OCI-LY7 (cell line): ENCODE results near the gene KMT2B. TPM values are rescaled to one million over a fixed set of nuclear protein-coding genes. Genes with fewer than 3 reads are reported as not detected.
A peak's percentile ranks its signal among the peaks of the same experiment; 100 is the strongest.

Experiments
- BruUV-seq: library from RNA; stranded (reverse); fragments of 400-500 nt; replicated peaks from 2 replicates; lab custom pipeline; 2021; lab: Mats Ljungman, UMichigan
- CTCF ChIA-PET: fragments of 300-600 bp; sonication (Branson Sonifier 250); formaldehyde crosslinking; loops from one replicate; lab custom pipeline; 2022; ENCODE audit warnings: antibody characterized with exemption; ENCODE audit not compliant: unreplicated experiment; lab: Charles Lee
- POLR2A ChIA-PET: fragments of 300-600 bp; sonication (Branson Sonifier 250); formaldehyde crosslinking; loops from one replicate; lab custom pipeline; 2022; ENCODE audit warnings: antibody characterized with exemption; lab: Charles Lee
- DNase-seq: peaks from one replicate; pipeline ENCODE4 v3.0.0-alpha.2; 2015; ENCODE audit warnings: low spot score
- H2AFZ ChIP-seq: fragments of 200-600 bp; sonication (generic), shearing (Covaris generic); 2 replicates; pipeline ENCODE4 v1.6.1; 2014; ENCODE audit warnings: mild to moderate bottlenecking, antibody characterized with exemption, low read length, moderate library complexity
- H3K27ac ChIP-seq: fragments of 200-600 bp; sonication (generic); 2 replicates; pipeline ENCODE4 v1.5.1; 2014; ENCODE audit warnings: mixed run types, low read depth, mild to moderate bottlenecking, moderate library complexity, low read length, inconsistent platforms; ENCODE audit not compliant: poor library complexity, severe bottlenecking
- H3K36me3 ChIP-seq: fragments of 200-600 bp; sonication (generic); 2 replicates; pipeline ENCODE4 v1.6.1; 2014; ENCODE audit warnings: mild to moderate bottlenecking, antibody characterized with exemption, low read length, moderate library complexity, mixed read lengths; ENCODE audit not compliant: insufficient read depth
- H3K4me1 ChIP-seq: fragments of 200-600 bp; sonication (generic); 2 replicates; pipeline ENCODE4 v1.5.1; 2014; ENCODE audit warnings: mild to moderate bottlenecking, low read length; ENCODE audit not compliant: insufficient read depth, poor library complexity, severe bottlenecking
- H3K4me2 ChIP-seq: fragments of 200-600 bp; sonication (generic); 2 replicates; pipeline ENCODE4 v1.6.1; 2014; ENCODE audit warnings: mild to moderate bottlenecking, low read length
- H3K4me3 ChIP-seq: fragments of 200-600 bp; sonication (generic); 2 replicates; pipeline ENCODE4 v1.5.1; 2014; ENCODE audit warnings: mild to moderate bottlenecking, low read depth, low read length; ENCODE audit not compliant: poor library complexity, severe bottlenecking
- H3K79me2 ChIP-seq: fragments of 200-600 bp; sonication (generic); 2 replicates; pipeline ENCODE4 v1.6.1; 2016; ENCODE audit warnings: low read depth, mild to moderate bottlenecking, low read length, moderate library complexity, mixed read lengths; ENCODE audit not compliant: insufficient read depth
- H3K9me2 ChIP-seq: fragments of 200-600 bp; sonication (generic); 2 replicates; pipeline ENCODE4 v1.6.1; 2016; ENCODE audit warnings: mild to moderate bottlenecking, low read length, mixed read lengths; ENCODE audit not compliant: insufficient read depth
- H3K9me3 ChIP-seq: fragments of 200-600 bp; sonication (generic); 2 replicates; pipeline ENCODE4 v1.6.1; 2014; ENCODE audit warnings: mild to moderate bottlenecking, mixed run types, low read length, mixed read lengths
- H4K20me1 ChIP-seq: fragments of 200-600 bp; sonication (generic); 2 replicates; pipeline ENCODE4 v1.6.1; 2014; ENCODE audit warnings: mild to moderate bottlenecking, antibody characterized with exemption, low read length, moderate library complexity, mixed read lengths; ENCODE audit not compliant: insufficient read depth
- CTCF ChIP-seq: fragments of 200-600 bp; sonication (generic); conservative IDR thresholded peaks from 2 replicates; pipeline ENCODE4 v1.5.1; 2014; ENCODE audit warnings: mild to moderate bottlenecking, antibody characterized with exemption, low read length, moderate library complexity, mixed read lengths
- EZH2phosphoT487 ChIP-seq: fragments of 200-600 bp; sonication (generic); IDR thresholded peaks from 2 replicates; pipeline ENCODE4 v1.6.1; 2018; ENCODE audit warnings: low read depth, borderline replicate concordance, mild to moderate bottlenecking, mixed run types, antibody characterized with exemption, low read length, moderate library complexity, mixed read lengths
- intact Hi-C: fragments of 100-400 bp; cut with micrococcal nuclease; formaldehyde crosslinking; loops from one replicate; pipeline ENCODE4 v1.10.0; 2022; ENCODE audit not compliant: unreplicated experiment
- total RNA-seq, 2 experiments: library from RNA; depleted of rRNA in 1 of 2; stranded (reverse); fragments of >200 nt in 1 of 2; shearing (Covaris generic) in 1 of 2; gene quantifications; 2 replicates each; pipeline ENCODE4 v1.2.3, GENCODE V29; 2014 to 2022

The KMT2B gene
- total RNA-seq, 2 experiments from 2014 or later: 25.2 to 56.2 TPM

GRCh38 chr19:35776102-35776788, 58.4 kb downstream of the KMT2B start:
- TF ChIP-seq EZH2phosphoT487 (no peak), CTCF (no peak)
- Histone ChIP-seq H3K9me3 (no peaks in the 10 kb centered on the region), H3K4me3 (peak overlapping the region; percentile 80), H3K36me3 (peaks cover 2% of the 10 kb centered on the region; the same call in 1 of the 2 replicates), H3K79me2 (no peaks in the 10 kb centered on the region), H2AFZ (no peak overlapping the region; the same call in 1 of the 2 replicates), H3K4me2 (peak overlapping the region; percentile 79), H3K9me2 (no peaks in the 10 kb centered on the region), H4K20me1 (no peaks in the 10 kb centered on the region), H3K4me1 (peaks cover 19% of the 10 kb centered on the region), H3K27ac (peak overlapping the region; percentile 29)
- intact Hi-C loops: no loop called here
- BruUV-seq: TSS peak; percentile 52
- CTCF ChIA-PET: interaction anchor here (0.6 kb wide), 1 partner anchor 9 kb away, joined by 7 read pairs; no protein-coding TSS in a partner anchor
- POLR2A ChIA-PET: interaction anchor here (0.5 kb wide), 1 partner anchor 33 kb away, joined by 9 read pairs; no protein-coding TSS in a partner anchor
- DNase-seq: no peak

DNA sequence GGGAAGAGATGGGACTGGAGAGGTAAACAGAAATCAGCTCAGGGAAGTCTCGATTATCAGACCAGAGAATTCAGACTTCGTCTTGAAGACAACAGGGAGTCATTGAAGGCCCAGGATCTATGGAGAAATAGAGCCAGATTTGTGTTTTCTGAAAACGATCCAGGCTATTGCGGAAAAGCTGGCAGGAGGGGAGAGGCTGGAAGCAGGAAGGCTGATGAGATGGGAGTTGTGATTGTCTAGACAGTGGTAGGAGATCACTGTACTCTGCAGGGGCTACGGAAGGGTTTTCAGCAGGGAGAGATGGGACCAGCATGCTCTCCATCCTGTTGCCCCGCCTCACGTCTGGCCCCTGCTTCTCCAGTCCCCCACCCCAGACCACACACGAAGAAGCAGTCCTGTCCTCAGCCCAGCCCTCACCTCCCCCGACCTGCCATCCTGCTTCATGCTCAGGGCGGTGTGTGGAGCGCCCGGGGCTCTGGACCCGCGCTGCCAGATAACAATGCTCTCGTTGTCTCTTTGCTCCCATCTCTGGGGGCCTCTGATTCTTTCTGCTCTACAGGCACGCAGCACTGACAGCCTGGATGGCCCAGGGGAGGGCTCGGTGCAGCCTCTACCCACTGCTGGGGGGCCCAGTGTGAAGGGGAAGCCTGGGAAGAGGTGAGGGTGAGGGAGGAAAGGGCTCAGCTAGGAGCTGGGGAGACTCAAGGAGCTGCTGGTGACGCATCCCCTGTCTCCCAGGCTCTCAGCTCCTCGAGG, 59.5 kb downstream of the KMT2B start:
- H3K27ac ChIP-seq: no peak overlapping the region
- no peaks in the 10 kb centered on the region for H3K79me2 ChIP-seq
- H3K9me2 ChIP-seq: no peaks in the 10 kb centered on the region
- H3K4me1 ChIP-seq: peaks cover 19% of the 10 kb centered on the region
- no peak for TF ChIP-seq EZH2phosphoT487
- TF ChIP-seq CTCF: no peak
- peaks cover 5% of the 10 kb centered on the region; the same call in 1 of the 2 replicates for H3K36me3 ChIP-seq
- ChIA-PET CTCF (interaction anchor here (0.5 kb wide), 1 partner anchor 82 kb away, joined by 5 read pairs; no protein-coding TSS in a partner anchor), POLR2A (no interaction called here)
- no TSS peak for BruUV-seq
- H4K20me1 ChIP-seq: no peaks in the 10 kb centered on the region
- H3K4me2 ChIP-seq: peak overlapping the region; percentile 79
- DNase-seq: no peak
- H3K4me3 ChIP-seq: no peak overlapping the region
- intact Hi-C loops: no loop called here
- H2AFZ ChIP-seq: no peak overlapping the region
- H3K9me3 ChIP-seq: no peaks in the 10 kb centered on the region
